ENCODE results near the gene RIPK3. TPM values are rescaled to one million over a fixed set of nuclear protein-coding genes. Genes with fewer than 3 reads are reported as not detected.

RIPK3 gene
- total and polyA plus RNA-seq, 2 of the 8 experiments (the other 6 are each of a cell fraction or from before 2014, with no cell fraction given) = 0.24 to 0.39 TPM

DNA sequence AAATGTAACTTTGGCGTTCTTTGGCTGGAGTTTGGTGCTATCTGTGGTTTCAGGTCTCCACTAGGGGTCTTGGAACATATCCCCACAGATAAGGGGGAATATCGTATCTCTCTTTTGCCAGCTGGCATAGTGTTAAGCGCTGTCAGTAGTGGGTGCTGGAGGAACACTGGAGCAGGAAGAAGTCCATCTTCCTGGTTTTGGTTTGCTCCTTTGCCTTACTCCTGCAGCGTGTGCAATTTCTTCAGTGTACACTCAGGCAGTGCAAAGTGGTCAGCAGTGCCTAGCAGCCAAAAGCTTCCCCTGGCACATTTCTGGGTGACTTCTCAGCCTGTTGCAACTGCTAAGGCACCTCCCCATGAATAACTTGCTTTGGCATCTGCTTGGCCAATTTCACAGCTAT, 11.7 kb upstream of the RIPK3 start:
- Histone ChIP-seq H3K27ac (ENCODE audit: low read depth, low read length) (no peak overlapping the region), H3K27me3 (replicated peaks in 1 of 4; ENCODE audit: control insufficient read depth in 3 of 4, extremely low read depth in 1 of 4, insufficient read depth in 3 of 4, low read length in 3 of 4) (peaks cover 0 to 11% (median 9%) of the 10 kb centered on the region in 4 experiments; a peak in 5 of 7 replicates), H3K23me2 (ENCODE audit: low read depth, low read length) (0 out of 2 replicates have a peak, but pooled peaks cover 2% of the 10 kb centered on the region), H3K79me2 (ENCODE audit: control insufficient read depth in 1 of 2, insufficient read depth in 2 of 2, low read length in 2 of 2) (no peaks in the 10 kb centered on the region), H3K18ac (ENCODE audit: extremely low read depth, low read length) (no peak overlapping the region; the same call in 1 of the 2 replicates), H3K36me3 (ENCODE audit: control insufficient read depth in 2 of 4, insufficient read depth in 4 of 4, low read length in 3 of 4) (no peaks in the 10 kb centered on the region), H3K79me1 (ENCODE audit: low read depth, low read length) (no peaks in the 10 kb centered on the region), H3K9ac (replicated peaks in 1 of 4; ENCODE audit: extremely low read depth in 1 of 4, low read depth in 3 of 4, low read length in 3 of 4) (no peak overlapping the region), H3K14ac (ENCODE audit: insufficient read length) (no peak overlapping the region), H2AK5ac (ENCODE audit: low read depth, low read length) (no peak overlapping the region), H4K5ac (ENCODE audit: insufficient read length, low read depth, low read length) (no peak overlapping the region), H3K4me2 (ENCODE audit: insufficient read depth in 1 of 2, low read depth in 2 of 2, low read length in 2 of 2) (no peak overlapping the region), H3K4me1 (replicated peaks in 1 of 4; ENCODE audit: control insufficient read depth in 3 of 4, insufficient read depth in 4 of 4, low read length in 3 of 4) (no peaks in the 10 kb centered on the region), H3K4ac (replicated peaks; ENCODE audit: insufficient read length, low read depth, low read length) (no peak overlapping the region), H3K56ac (replicated peaks; ENCODE audit: insufficient read length, low read depth, low read length) (no peak overlapping the region), H3K4me3 (ENCODE audit: extremely low read depth in 1 of 4, insufficient read depth in 2 of 4, low read depth in 3 of 4, low read length in 4 of 4) (no peak overlapping the region), H4K8ac (ENCODE audit: extremely low read depth, insufficient read depth, low read length) (no peak overlapping the region), H2BK15ac (ENCODE audit: low read length) (no peak overlapping the region), H4K91ac (replicated peaks; ENCODE audit: insufficient read length, low read length) (no peak overlapping the region), H2AFZ (ENCODE audit: low read length) (no peak overlapping the region), H4K20me1 (replicated peaks in 1 of 2; ENCODE audit: control insufficient read depth in 1 of 2, insufficient read depth in 2 of 2, low read length in 2 of 2) (peaks cover 0 to 2% of the 10 kb centered on the region in 2 experiments), H2BK12ac (ENCODE audit: low read depth, low read length) (no peak overlapping the region), H2BK5ac (ENCODE audit: low read depth, low read length) (no peak overlapping the region), H3K9me3 (ENCODE audit: insufficient read depth in 2 of 2, low read depth in 1 of 2, low read length in 1 of 2) (no peaks in the 10 kb centered on the region), H3K23ac (ENCODE audit: insufficient read length) (no peak overlapping the region), H2BK120ac (replicated peaks; ENCODE audit: low read depth, low read length) (no peak overlapping the region), H2BK20ac (ENCODE audit: low read length) (no peak overlapping the region)
- 35% methylated on average over 4 of the region's 4 CpGs; no CpG with 5 or more reads in 1 of the 2 experiments for WGBS, 2 experiments (ENCODE audit: extremely low coverage in 1 of 2, insufficient coverage in 1 of 2, insufficient read length in 1 of 2, insufficient replicate concordance in 2 of 2, low coverage in 1 of 2, low lambda C conversion rate in 2 of 2, missing lambda C conversion rate in 1 of 2)
- CTCF ChIA-PET (ENCODE audit: partially characterized antibody) = interaction anchor here (0.8 to 3.7 kb wide), 16 partner anchors 9 to 85 kb away, joined by 3 to 27 read pairs (median 4); partner anchors contain the start of genes CIDEB, NFATC4 and RIPK3
- FAIRE-seq = no peak
- DNase-seq (ENCODE audit: low read depth in 1 of 2, low spot score in 2 of 2) = no peak
- no peak for TF ChIP-seq TBP (IDR thresholded peaks at IDR 0.05; ENCODE audit: low read depth, low read length)
- TF ChIP-seq SP1 (IDR thresholded peaks at IDR 0.05; ENCODE audit: low read depth, low read length) = no peak
- TF ChIP-seq RAD21 (IDR thresholded peaks at IDR 0.05 in 1 of 2, conservative IDR thresholded peaks at IDR 0.05 in 1 of 2; ENCODE audit: low read depth in 2 of 2, low read length in 2 of 2) = 0 out of 4 replicates have a peak, but pooled peaks of 1 of the 2 experiments have one; percentile 2
- TF ChIP-seq, protein P1, sequence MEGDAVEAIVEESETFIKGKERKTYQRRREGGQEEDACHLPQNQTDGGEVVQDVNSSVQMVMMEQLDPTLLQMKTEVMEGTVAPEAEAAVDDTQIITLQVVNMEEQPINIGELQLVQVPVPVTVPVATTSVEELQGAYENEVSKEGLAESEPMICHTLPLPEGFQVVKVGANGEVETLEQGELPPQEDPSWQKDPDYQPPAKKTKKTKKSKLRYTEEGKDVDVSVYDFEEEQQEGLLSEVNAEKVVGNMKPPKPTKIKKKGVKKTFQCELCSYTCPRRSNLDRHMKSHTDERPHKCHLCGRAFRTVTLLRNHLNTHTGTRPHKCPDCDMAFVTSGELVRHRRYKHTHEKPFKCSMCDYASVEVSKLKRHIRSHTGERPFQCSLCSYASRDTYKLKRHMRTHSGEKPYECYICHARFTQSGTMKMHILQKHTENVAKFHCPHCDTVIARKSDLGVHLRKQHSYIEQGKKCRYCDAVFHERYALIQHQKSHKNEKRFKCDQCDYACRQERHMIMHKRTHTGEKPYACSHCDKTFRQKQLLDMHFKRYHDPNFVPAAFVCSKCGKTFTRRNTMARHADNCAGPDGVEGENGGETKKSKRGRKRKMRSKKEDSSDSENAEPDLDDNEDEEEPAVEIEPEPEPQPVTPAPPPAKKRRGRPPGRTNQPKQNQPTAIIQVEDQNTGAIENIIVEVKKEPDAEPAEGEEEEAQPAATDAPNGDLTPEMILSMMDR (IDR thresholded peaks at IDR 0.05; ENCODE audit: control extremely low read depth in 1 of 3, insufficient read depth in 1 of 3, low read depth in 1 of 3, low read length in 3 of 3) = 0 out of 4 replicates have a peak, but pooled peaks of 1 of the 3 experiments have one; percentile 4
- TF ChIP-seq RBBP5 (IDR thresholded peaks at IDR 0.05; ENCODE audit: borderline replicate concordance, low read depth, low read length) = no peak
- no peak for TF ChIP-seq KDM5A (IDR thresholded peaks at IDR 0.05; ENCODE audit: low read length)
- POLR2A ChIA-PET (ENCODE audit: partially characterized antibody) = interaction anchor here (0.7 to 1.4 kb wide), 4 partner anchors 12 to 79 kb away, joined by 3 to 5 read pairs (median 3); no protein-coding TSS in a partner anchor
